WTC11 (cell line): Measurements from ENCODE around the gene SLC47A1. TPM values are rescaled to one million over a fixed set of nuclear protein-coding genes. Genes with fewer than 3 reads are reported as not detected.

ENCODE experiments used
- ATAC-seq: fragments of 200-7000 bp; cut with Tn5 transposase; 2 replicates; pipeline ENCODE4 v1.10.0; 2021; ENCODE audit warnings: mild to moderate bottlenecking, moderate library complexity
- CTCF ChIA-PET: fragments of 300-600 bp; sonication (Branson Sonifier 250); formaldehyde crosslinking; loops from one replicate; lab custom pipeline; 2021; ENCODE audit warnings: antibody characterized with exemption; lab: Charles Lee
- POLR2A ChIA-PET: fragments of 350-600 bp; sonication (Branson Sonifier 250); formaldehyde crosslinking; loops from one replicate; lab custom pipeline; 2021; ENCODE audit warnings: antibody characterized with exemption; lab: Charles Lee
- DNase-seq: peaks from one replicate; pipeline ENCODE4 v3.0.0; 2021; ENCODE audit warnings: low spot score
- H3K27ac Mint-ChIP-seq: 2 replicates; pipeline ENCODE4 v1.8.0; 2021; ENCODE audit warnings: mixed read lengths
- H3K27me3 Mint-ChIP-seq: 2 replicates; pipeline ENCODE4 v1.8.0; 2021; ENCODE audit warnings: low read depth, mild to moderate bottlenecking, moderate library complexity, mixed read lengths
- H3K36me3 Mint-ChIP-seq: 2 replicates; pipeline ENCODE4 v1.8.0; 2021; ENCODE audit warnings: mixed read lengths
- H3K4me1 Mint-ChIP-seq: 2 replicates; pipeline ENCODE4 v1.8.0; 2022; ENCODE audit warnings: mixed read lengths
- H3K4me3 Mint-ChIP-seq: 2 replicates; pipeline ENCODE4 v1.8.0; 2021; ENCODE audit warnings: mild to moderate bottlenecking, moderate library complexity, mixed read lengths
- H3K9me3 Mint-ChIP-seq: 2 replicates; pipeline ENCODE4 v1.8.0; 2021; ENCODE audit warnings: mixed read lengths
- ATF1 ChIP-seq: sonication (generic); formaldehyde crosslinking; IDR thresholded peaks from 2 replicates; pipeline ENCODE4 v1.8.1; 2023; ENCODE audit warnings: mild to moderate bottlenecking, moderate library complexity, missing genetic modification reagents
- CREM ChIP-seq: sonication (generic); formaldehyde crosslinking; IDR thresholded peaks from 2 replicates; pipeline ENCODE4 v1.8.1; 2022; ENCODE audit warnings: mild to moderate bottlenecking, missing genetic modification reagents, moderate library complexity
- E2F4 ChIP-seq: sonication (generic); formaldehyde crosslinking; IDR thresholded peaks from 2 replicates; pipeline ENCODE4 v1.8.1; 2022; ENCODE audit warnings: low read depth, mild to moderate bottlenecking, moderate library complexity, missing genetic modification reagents, borderline replicate concordance
- HMGA2 ChIP-seq: fragments of 250-450 bp; sonication (Bioruptor Pico); IDR thresholded peaks from 2 replicates; pipeline ENCODE4 v1.4.0; 2021; ENCODE audit warnings: mild to moderate bottlenecking, moderate library complexity
- HMGXB4 ChIP-seq: sonication (generic); formaldehyde crosslinking; IDR thresholded peaks from 2 replicates; pipeline ENCODE4 v1.8.1; 2023; ENCODE audit warnings: mild to moderate bottlenecking, moderate library complexity, missing genetic modification reagents
- JAZF1 ChIP-seq: fragments of 250-450 bp; sonication (Bioruptor Pico); IDR thresholded peaks from 2 replicates; pipeline ENCODE4 v1.9.0; 2021; ENCODE audit warnings: moderate library complexity, mild to moderate bottlenecking, inconsistent platforms
- NFE2L1 ChIP-seq: sonication (generic); formaldehyde crosslinking; IDR thresholded peaks from 2 replicates; pipeline ENCODE4 v1.8.1; 2023; ENCODE audit warnings: missing genetic modification reagents
- NFYB ChIP-seq: sonication (generic); formaldehyde crosslinking; conservative IDR thresholded peaks from 2 replicates; pipeline ENCODE4 v1.8.0; 2022; ENCODE audit warnings: low read depth, missing genetic modification reagents
- NR1H2 ChIP-seq: sonication (generic); formaldehyde crosslinking; IDR thresholded peaks from 2 replicates; pipeline ENCODE4 v1.9.0; 2021; ENCODE audit warnings: mild to moderate bottlenecking, moderate library complexity, missing genetic modification reagents
- NR3C1 ChIP-seq: sonication (generic); formaldehyde crosslinking; conservative IDR thresholded peaks from 2 replicates; pipeline ENCODE4 v1.8.1; 2023; ENCODE audit warnings: low read depth, mild to moderate bottlenecking, missing genetic modification reagents
- SOX15 ChIP-seq: fragments of 250-450 bp; sonication (Bioruptor Pico); IDR thresholded peaks from 2 replicates; pipeline ENCODE4 v1.9.0; 2021; ENCODE audit warnings: mild to moderate bottlenecking
- ZBTB21 ChIP-seq: sonication (generic); formaldehyde crosslinking; IDR thresholded peaks from 2 replicates; pipeline ENCODE4 v1.8.1; 2023; ENCODE audit warnings: mild to moderate bottlenecking, missing genetic modification reagents, borderline replicate concordance
- ZNF121 ChIP-seq: sonication (generic); formaldehyde crosslinking; IDR thresholded peaks from 2 replicates; pipeline ENCODE4 v1.8.0; 2023; ENCODE audit warnings: missing genetic modification reagents
- ZNF416 ChIP-seq: fragments of 250-450 bp; sonication (Bioruptor Pico); IDR thresholded peaks from 2 replicates; pipeline ENCODE4 v1.9.0; 2021; ENCODE audit warnings: mild to moderate bottlenecking, inconsistent platforms
- ZNF423 ChIP-seq: fragments of 250-450 bp; sonication (Bioruptor Pico); IDR thresholded peaks from 2 replicates; pipeline ENCODE4 v2.1.2; 2022; ENCODE audit warnings: mild to moderate bottlenecking, moderate library complexity
- total RNA-seq: library from RNA; stranded (reverse); gene quantifications from 3 replicates; pipeline ENCODE4 v1.2.3, GENCODE V29; 2021
- TF ChIP-seq, protein P1 (sequence below): sonication (generic); formaldehyde crosslinking; IDR thresholded peaks from 2 replicates; pipeline ENCODE4 v1.8.1; 2022; ENCODE audit warnings: mild to moderate bottlenecking, moderate library complexity, missing genetic modification reagents
- TF ChIP-seq, protein P2 (sequence below): sonication (generic); formaldehyde crosslinking; IDR thresholded peaks from 2 replicates; pipeline ENCODE4 v1.8.1; 2022; ENCODE audit warnings: missing genetic modification reagents, borderline replicate concordance
- TF ChIP-seq, protein P3 (sequence below): sonication (generic); formaldehyde crosslinking; conservative IDR thresholded peaks from 2 replicates; pipeline ENCODE4 v1.8.1; 2023; ENCODE audit warnings: mild to moderate bottlenecking, low read depth, missing genetic modification reagents, moderate library complexity
- TF ChIP-seq, protein P4 (sequence below): sonication (generic); formaldehyde crosslinking; IDR thresholded peaks from 2 replicates; pipeline ENCODE4 v1.8.0; 2022; ENCODE audit warnings: mild to moderate bottlenecking, missing genetic modification reagents
- TF ChIP-seq, protein P5 (sequence below): sonication (generic); formaldehyde crosslinking; IDR thresholded peaks from 2 replicates; pipeline ENCODE4 v1.8.1; 2023; ENCODE audit warnings: mild to moderate bottlenecking, missing genetic modification reagents, borderline replicate concordance
- TF ChIP-seq, protein P6 (sequence below): sonication (generic); formaldehyde crosslinking; IDR thresholded peaks from 2 replicates; pipeline ENCODE4 v1.8.1; 2023; ENCODE audit warnings: mild to moderate bottlenecking, missing genetic modification reagents

SLC47A1 gene
- total RNA-seq, 1 experiment from 2014 or later, result 2.5 TPM

DNA sequence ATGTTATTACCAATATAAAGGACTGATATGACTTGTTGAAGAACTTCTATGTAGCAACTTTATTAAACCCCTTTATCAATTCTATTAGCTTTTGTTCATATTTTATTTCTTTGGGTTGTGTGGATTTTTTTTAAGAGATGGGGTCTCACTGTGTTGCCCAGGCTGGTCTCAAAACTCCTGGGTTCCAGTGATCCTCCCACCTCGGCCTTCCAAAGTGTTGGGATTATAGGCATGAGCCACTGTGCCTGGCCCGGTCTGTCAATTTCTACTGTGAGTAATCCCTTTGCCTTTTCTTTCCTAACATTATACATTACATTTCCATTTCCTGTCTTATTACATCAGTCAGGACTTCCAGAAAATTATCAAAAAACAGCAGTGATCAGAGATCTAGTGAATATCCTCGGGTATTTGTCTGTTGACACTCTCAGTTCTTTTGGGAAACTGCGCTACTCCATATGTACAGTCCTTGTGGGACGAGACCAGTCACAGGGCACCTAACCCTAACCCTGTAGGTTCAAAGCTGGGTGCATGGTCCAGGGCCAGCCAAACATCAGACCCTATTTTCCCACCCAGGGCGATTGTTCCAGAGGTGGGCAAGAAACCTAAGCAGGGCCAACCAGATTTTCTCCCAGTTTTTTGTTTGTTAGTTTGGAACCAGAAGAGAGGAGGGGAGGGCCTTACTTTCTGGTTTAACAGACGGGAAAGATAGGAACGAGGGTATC lies 1.7 kb upstream of the SLC47A1 start (continued):
- TF ChIP-seq NR1H2 (CRISPR knock-in tag), result no peak
- TF ChIP-seq, protein P1, sequence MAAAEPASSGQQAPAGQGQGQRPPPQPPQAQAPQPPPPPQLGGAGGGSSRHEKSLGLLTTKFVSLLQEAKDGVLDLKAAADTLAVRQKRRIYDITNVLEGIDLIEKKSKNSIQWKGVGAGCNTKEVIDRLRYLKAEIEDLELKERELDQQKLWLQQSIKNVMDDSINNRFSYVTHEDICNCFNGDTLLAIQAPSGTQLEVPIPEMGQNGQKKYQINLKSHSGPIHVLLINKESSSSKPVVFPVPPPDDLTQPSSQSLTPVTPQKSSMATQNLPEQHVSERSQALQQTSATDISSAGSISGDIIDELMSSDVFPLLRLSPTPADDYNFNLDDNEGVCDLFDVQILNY (CRISPR knock-in tag), result no peak
- TF ChIP-seq, protein P2, sequence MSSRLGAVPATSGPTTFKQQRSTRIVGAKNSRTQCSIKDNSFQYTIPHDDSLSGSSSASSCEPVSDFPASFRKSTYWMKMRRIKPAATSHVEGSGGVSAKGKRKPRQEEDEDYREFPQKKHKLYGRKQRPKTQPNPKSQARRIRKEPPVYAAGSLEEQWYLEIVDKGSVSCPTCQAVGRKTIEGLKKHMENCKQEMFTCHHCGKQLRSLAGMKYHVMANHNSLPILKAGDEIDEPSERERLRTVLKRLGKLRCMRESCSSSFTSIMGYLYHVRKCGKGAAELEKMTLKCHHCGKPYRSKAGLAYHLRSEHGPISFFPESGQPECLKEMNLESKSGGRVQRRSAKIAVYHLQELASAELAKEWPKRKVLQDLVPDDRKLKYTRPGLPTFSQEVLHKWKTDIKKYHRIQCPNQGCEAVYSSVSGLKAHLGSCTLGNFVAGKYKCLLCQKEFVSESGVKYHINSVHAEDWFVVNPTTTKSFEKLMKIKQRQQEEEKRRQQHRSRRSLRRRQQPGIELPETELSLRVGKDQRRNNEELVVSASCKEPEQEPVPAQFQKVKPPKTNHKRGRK (CRISPR knock-in tag), result no peak
- TF ChIP-seq CREM (CRISPR knock-in tag), result no peak
- TF ChIP-seq ATF1, result no peak
- TF ChIP-seq ZNF121 (CRISPR knock-in tag), result no peak
- TF ChIP-seq SOX15 (CRISPR knock-in tag), result no peak
- TF ChIP-seq, protein P3, sequence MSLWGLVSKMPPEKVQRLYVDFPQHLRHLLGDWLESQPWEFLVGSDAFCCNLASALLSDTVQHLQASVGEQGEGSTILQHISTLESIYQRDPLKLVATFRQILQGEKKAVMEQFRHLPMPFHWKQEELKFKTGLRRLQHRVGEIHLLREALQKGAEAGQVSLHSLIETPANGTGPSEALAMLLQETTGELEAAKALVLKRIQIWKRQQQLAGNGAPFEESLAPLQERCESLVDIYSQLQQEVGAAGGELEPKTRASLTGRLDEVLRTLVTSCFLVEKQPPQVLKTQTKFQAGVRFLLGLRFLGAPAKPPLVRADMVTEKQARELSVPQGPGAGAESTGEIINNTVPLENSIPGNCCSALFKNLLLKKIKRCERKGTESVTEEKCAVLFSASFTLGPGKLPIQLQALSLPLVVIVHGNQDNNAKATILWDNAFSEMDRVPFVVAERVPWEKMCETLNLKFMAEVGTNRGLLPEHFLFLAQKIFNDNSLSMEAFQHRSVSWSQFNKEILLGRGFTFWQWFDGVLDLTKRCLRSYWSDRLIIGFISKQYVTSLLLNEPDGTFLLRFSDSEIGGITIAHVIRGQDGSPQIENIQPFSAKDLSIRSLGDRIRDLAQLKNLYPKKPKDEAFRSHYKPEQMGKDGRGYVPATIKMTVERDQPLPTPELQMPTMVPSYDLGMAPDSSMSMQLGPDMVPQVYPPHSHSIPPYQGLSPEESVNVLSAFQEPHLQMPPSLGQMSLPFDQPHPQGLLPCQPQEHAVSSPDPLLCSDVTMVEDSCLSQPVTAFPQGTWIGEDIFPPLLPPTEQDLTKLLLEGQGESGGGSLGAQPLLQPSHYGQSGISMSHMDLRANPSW (CRISPR knock-in tag), result no peak

GRCh38 chr17:19533036-19533717 lies 477 bp upstream of the SLC47A1 start:
- CTCF ChIA-PET, result interaction anchor here (0.6 to 2.7 kb wide), 11 partner anchors 20 to 325 kb away, joined by 3 to 13 read pairs (median 7); partner anchors contain the start of genes ALDH3A2 and B9D1
- Mint-ChIP-seq H3K4me3 (peak overlapping the region; percentile 71), H3K36me3 (no peaks in the 10 kb centered on the region), H3K4me1 (peaks cover 27% of the 10 kb centered on the region), H3K9me3 (no peaks in the 10 kb centered on the region), H3K27ac (no peak overlapping the region), H3K27me3 (peaks cover 43% of the 10 kb centered on the region)
- POLR2A ChIA-PET, result interaction anchor here (0.7 kb wide), 2 partner anchors 15 to 115 kb away, joined by 3 to 4 read pairs; partner anchors contain the start of gene ALDH3A2
- ATAC-seq (no peak), DNase-seq (no peak)
- TF ChIP-seq, protein P4, sequence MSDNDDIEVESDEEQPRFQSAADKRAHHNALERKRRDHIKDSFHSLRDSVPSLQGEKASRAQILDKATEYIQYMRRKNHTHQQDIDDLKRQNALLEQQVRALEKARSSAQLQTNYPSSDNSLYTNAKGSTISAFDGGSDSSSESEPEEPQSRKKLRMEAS (CRISPR knock-in tag), result no peak
- no peak for TF ChIP-seq ZNF416 (CRISPR knock-in tag)
- no peak for TF ChIP-seq NFYB (CRISPR knock-in tag)
- TF ChIP-seq NR3C1, result no peak
- TF ChIP-seq, protein P5, sequence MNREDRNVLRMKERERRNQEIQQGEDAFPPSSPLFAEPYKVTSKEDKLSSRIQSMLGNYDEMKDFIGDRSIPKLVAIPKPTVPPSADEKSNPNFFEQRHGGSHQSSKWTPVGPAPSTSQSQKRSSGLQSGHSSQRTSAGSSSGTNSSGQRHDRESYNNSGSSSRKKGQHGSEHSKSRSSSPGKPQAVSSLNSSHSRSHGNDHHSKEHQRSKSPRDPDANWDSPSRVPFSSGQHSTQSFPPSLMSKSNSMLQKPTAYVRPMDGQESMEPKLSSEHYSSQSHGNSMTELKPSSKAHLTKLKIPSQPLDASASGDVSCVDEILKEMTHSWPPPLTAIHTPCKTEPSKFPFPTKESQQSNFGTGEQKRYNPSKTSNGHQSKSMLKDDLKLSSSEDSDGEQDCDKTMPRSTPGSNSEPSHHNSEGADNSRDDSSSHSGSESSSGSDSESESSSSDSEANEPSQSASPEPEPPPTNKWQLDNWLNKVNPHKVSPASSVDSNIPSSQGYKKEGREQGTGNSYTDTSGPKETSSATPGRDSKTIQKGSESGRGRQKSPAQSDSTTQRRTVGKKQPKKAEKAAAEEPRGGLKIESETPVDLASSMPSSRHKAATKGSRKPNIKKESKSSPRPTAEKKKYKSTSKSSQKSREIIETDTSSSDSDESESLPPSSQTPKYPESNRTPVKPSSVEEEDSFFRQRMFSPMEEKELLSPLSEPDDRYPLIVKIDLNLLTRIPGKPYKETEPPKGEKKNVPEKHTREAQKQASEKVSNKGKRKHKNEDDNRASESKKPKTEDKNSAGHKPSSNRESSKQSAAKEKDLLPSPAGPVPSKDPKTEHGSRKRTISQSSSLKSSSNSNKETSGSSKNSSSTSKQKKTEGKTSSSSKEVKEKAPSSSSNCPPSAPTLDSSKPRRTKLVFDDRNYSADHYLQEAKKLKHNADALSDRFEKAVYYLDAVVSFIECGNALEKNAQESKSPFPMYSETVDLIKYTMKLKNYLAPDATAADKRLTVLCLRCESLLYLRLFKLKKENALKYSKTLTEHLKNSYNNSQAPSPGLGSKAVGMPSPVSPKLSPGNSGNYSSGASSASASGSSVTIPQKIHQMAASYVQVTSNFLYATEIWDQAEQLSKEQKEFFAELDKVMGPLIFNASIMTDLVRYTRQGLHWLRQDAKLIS (CRISPR knock-in tag), result no peak
- no peak for TF ChIP-seq JAZF1
- no peak for TF ChIP-seq HMGA2 (CRISPR knock-in tag)
- TF ChIP-seq ZNF423 (CRISPR knock-in tag), result no peak
- TF ChIP-seq NFE2L1 (CRISPR knock-in tag), result no peak
- no peak for TF ChIP-seq ATF1
- no peak for TF ChIP-seq HMGXB4 (CRISPR knock-in tag)
- no peak for TF ChIP-seq ZBTB21
- TF ChIP-seq, protein P6, sequence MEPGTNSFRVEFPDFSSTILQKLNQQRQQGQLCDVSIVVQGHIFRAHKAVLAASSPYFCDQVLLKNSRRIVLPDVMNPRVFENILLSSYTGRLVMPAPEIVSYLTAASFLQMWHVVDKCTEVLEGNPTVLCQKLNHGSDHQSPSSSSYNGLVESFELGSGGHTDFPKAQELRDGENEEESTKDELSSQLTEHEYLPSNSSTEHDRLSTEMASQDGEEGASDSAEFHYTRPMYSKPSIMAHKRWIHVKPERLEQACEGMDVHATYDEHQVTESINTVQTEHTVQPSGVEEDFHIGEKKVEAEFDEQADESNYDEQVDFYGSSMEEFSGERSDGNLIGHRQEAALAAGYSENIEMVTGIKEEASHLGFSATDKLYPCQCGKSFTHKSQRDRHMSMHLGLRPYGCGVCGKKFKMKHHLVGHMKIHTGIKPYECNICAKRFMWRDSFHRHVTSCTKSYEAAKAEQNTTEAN (CRISPR knock-in tag), result no peak
- no peak for TF ChIP-seq E2F4 (CRISPR knock-in tag)
